Lower leg skin (tissue), 4 donors: ENCODE measurements around the gene DCUN1D4. TPM values are rescaled to one million over a fixed set of nuclear protein-coding genes. Genes with fewer than 3 reads are reported as not detected.

Experiments
- DNase-seq, 2 donors: peaks; one replicate each; pipeline ENCODE4 v3.0.0-alpha.2; 2019; ENCODE audit warnings: low spot score in 2 of 2
- H3K4me3 ChIP-seq: fragments of 200-600 bp; sonication (generic); 2 replicates; pipeline ENCODE4 v1.5.1; 2017; ENCODE audit warnings: mild to moderate bottlenecking, low read depth; ENCODE audit not compliant: poor library complexity, severe bottlenecking
- POLR2A ChIP-seq, 2 donors: fragments of 450-650 bp; IDR thresholded peaks; one replicate each; pipeline ENCODE4 v1.6.1; 2016 to 2017; ENCODE audit warnings: antibody characterized with exemption in 2 of 2, mild to moderate bottlenecking in 1 of 2, moderate library complexity in 1 of 2
- WGBS, 2 donors: methylation state at CpG; one replicate each; pipeline ENCODE4 v1.1.5; 2018; 5-methylcytosine and 5-hydroxymethylcytosine counted together
- intact Hi-C: fragments of 100-400 bp; cut with DNase I; formaldehyde crosslinking; loops from one replicate; pipeline ENCODE4 v1.15.0; 2023; ENCODE audit warnings: low total_unique reads
- total RNA-seq, 4 donors: library from RNA; depleted of rRNA; stranded (reverse); fragments of >200 nt; gene quantifications; one replicate each; pipeline ENCODE4 v1.1.0, GENCODE V29; 2016
- TF ChIP-seq, protein P1 (sequence below), 3 donors: fragments of 450-650 bp; IDR thresholded peaks; one replicate each; pipeline ENCODE4 v1.5.1; 2016; ENCODE audit warnings: antibody characterized with exemption in 3 of 3, mild to moderate bottlenecking in 3 of 3, moderate library complexity in 2 of 3

Gene DCUN1D4
- total RNA-seq, 4 donors from 2014 or later, result 16.7 to 30.7 (median 17.7) TPM

DNA sequence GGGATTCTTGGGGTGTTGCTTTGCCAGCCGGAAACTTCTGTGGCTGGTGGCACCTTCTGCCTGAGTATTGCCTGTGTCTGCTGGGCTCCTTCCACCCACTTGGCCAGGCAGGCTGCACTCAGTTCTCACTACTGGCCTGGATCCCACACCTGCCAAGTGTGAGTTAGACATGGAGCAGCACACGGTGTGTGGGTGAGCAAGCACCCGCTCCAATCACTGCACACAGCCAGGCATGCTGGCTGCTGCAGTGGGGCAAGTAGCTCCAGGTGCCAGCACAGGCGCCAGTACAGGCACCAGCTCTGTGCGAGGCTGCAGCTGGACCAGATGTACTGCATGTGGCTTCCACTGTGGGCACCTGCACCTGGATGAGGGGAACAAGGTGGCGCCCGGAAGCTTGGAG, 23.9 kb downstream of the DCUN1D4 start:
- intact Hi-C loops, result no loop called here
- 92 to 97% methylated on average over 7 of the region's 7 CpGs for WGBS, 2 donors
- no peak overlapping the region for H3K4me3 ChIP-seq
- no peak for TF ChIP-seq POLR2A (IDR thresholded peaks at IDR 0.05)
- TF ChIP-seq, protein P1, sequence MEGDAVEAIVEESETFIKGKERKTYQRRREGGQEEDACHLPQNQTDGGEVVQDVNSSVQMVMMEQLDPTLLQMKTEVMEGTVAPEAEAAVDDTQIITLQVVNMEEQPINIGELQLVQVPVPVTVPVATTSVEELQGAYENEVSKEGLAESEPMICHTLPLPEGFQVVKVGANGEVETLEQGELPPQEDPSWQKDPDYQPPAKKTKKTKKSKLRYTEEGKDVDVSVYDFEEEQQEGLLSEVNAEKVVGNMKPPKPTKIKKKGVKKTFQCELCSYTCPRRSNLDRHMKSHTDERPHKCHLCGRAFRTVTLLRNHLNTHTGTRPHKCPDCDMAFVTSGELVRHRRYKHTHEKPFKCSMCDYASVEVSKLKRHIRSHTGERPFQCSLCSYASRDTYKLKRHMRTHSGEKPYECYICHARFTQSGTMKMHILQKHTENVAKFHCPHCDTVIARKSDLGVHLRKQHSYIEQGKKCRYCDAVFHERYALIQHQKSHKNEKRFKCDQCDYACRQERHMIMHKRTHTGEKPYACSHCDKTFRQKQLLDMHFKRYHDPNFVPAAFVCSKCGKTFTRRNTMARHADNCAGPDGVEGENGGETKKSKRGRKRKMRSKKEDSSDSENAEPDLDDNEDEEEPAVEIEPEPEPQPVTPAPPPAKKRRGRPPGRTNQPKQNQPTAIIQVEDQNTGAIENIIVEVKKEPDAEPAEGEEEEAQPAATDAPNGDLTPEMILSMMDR (IDR thresholded peaks at IDR 0.05), result no peak
- no peak for DNase-seq

DNA sequence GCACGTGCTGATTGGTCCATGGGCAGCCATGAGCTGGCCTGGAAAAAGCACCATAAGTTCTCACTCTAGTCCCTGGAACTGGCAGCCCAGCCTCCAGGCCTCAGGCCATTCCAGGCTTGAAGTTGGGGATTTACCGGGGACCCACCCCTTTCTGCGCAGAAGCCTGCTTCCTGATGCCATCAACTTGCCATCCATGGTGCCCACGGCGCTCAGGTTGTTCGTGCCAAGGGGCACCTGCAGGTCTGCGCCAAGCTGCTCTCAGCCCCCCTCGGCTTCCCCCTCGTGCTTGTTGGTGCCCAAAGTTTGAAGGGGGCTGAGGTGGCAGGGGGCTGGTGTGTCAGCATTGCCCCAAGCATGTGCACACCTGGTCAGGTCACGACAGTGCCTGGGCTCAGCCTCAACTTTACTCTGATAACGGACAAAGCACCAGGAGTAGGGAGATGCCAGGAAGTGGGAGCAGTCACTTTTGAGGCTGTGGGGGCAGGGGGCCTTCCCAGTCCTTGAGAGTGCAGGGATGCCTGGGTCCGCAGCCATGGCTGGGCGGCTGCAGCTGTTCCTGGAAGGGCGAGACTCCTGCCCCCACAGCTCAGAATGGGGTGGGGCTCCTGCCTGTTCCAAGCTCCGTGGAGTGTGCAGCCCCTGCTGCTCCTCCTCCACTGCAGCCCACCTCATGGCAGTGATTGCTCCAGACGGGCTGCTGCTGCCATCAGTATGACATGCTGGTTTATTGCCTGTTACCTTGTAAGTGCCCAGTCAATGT, 24.9 kb downstream of the DCUN1D4 start:
- intact Hi-C loops, result no loop called here
- WGBS, 2 donors, result 92 to 94% methylated on average over 10 to 16 of the region's 16 CpGs
- no peak for TF ChIP-seq POLR2A (IDR thresholded peaks at IDR 0.05)
- TF ChIP-seq, protein P1 (IDR thresholded peaks at IDR 0.05), result no peak
- no peak for DNase-seq
- H3K4me3 ChIP-seq, result no peak overlapping the region

DNA sequence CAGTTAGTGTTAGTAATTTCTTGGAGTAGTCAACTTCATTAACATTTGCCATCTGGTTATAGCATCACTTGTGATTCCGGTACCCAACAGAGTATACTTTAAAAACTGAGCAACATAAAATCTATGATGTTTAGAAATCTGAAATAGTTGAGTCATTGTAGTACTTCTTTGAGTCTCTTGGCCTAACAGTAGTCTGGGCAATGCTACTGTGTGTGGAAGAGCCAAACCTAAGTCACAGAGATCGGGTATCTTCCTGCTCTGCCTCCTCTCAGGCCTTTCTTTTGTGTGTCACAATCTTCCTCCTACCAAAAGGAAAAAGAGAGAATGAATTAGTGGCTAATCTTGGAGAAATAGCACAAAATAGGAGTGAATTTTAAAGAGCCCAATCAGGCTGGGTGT, 25.5 kb downstream of the DCUN1D4 start:
- no peak for DNase-seq
- no peak overlapping the region for H3K4me3 ChIP-seq
- 95 to 97% methylated on average over 2 of the region's 2 CpGs for WGBS, 2 donors
- intact Hi-C loops, result no loop called here
- no peak for TF ChIP-seq POLR2A (IDR thresholded peaks at IDR 0.05)
- TF ChIP-seq, protein P1 (IDR thresholded peaks at IDR 0.05), result no peak

DNA sequence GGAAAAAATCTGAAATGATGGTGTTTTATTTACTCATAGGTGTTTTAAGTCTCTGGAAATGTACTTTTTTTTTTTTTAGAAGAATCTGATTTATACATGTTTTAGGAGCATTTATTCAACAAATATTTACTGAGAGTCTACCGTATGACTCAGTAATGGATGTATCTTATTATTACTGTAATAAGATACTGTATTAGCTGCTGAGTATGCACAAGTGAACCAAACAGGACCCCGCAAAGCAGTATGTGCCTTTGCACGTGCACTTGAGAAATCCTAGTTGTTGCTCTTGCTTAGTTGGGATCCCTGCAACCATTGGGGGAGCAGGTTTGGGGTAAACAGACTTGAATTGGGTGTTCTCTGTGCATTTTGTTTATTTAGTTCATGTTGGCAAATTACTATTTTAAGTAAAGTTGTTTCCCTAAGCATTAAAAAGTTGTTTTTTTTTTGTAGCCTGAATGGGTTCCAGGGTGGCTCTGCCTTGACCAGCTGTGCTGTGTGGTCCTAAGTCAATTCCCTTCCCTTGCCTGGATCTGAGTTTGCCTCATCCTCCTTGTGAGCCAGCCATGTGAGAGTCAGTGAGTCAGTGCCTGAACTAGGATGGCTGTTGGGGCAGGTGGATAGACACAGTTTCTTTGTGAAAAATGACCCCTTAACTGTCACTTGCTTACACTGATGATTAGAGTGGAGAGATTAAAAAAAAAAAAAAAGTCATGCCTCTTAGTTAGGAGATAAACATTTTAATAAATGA, 27.7 kb downstream of the DCUN1D4 start:
- DNase-seq, result no peak
- H3K4me3 ChIP-seq, result no peak overlapping the region
- TF ChIP-seq, protein P1 (IDR thresholded peaks at IDR 0.05), result no peak
- TF ChIP-seq POLR2A (IDR thresholded peaks at IDR 0.05), result no peak
- 90 to 95% methylated on average over 3 of the region's 3 CpGs for WGBS, 2 donors
- intact Hi-C loops, result no loop called here

DNA sequence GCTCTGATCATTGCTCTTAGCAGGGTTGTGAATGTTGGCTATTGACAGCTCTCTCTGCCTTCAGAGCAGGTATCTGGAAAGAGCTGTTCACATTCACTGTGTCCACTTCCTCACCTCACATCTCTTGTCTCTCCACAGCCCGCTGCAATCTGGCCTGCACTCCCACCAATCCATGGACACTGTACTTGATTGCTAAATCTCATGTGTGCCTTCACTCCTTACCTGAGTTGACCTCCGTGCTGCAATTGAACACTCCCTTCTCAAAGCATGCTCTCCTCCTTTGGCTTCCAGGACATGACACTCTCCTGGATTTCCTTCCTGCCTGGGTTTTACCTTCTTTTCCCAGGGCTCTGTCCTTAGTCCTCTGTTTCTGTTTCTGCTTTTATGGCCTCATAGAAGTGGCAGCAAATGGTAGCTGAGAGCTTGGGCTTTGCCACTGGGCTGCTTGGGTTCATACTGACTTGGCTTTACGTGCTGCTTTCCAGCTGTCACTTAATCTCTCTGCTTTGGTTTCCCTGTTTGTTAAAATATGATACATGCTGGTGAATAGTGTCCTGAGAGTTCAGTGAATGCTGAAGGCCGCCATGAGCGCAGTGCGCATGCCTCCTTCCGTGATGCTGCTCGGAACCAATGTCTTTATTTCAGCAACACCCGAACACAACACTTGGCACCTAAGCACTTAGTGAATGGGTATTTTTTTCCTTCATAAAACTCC, 29.5 kb downstream of the DCUN1D4 start:
- TF ChIP-seq POLR2A (IDR thresholded peaks at IDR 0.05), result no peak
- TF ChIP-seq, protein P1 (IDR thresholded peaks at IDR 0.05), result no peak
- intact Hi-C loops, result no loop called here
- no peak for DNase-seq
- no peak overlapping the region for H3K4me3 ChIP-seq
- WGBS, 2 donors, result 92 to 93% methylated on average over 9 of the region's 9 CpGs
